ENCODE data around the gene AKT2. TPM values are rescaled to one million over a fixed set of nuclear protein-coding genes. Genes with fewer than 3 reads are reported as not detected.
A peak's percentile ranks its signal among the peaks of the same experiment; 100 is the strongest.

The AKT2 gene
- total and polyA plus RNA-seq, 3 donors from 2014 or later: 154 to 229 (median 195) TPM

DNA sequence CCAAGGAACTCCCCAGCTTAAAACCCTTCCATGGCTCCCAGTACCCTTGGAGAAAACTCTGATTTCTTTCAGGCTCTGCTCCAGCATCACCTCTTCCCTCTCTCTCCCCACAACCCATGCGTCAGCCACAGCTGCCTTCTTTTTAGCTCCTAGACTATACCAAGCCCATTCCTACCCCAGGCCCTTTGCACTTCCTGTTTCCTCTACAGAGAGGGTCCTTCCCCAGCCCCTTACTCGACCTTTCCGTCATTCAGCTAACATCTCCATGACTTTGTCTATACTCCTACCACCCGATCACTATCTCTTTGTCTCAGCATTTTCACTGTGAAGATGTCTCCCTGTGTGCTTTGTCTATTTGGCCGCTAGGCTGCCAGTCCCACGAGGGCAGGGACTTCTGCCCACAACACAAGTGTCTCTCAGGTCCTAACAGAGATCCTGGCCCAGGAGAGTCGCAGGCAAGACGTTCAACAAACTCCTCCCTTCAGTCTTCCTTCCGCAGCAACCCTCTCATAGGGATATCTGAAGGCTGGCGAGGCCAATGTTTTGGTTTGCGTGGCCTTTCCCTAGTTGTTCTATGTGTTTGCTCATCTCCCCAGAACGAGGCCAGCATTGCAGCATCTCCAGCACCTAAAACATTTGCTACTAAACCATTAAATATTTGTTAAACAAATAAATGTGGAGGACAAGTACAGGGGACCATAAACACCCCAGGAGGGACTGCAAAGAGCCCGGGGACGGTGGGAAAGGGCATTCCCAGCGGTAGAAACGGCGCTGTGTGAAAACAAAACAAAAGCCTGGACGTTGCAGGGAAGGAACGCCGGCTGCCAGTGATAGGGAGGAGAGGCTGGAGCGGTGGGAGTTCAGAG, 59.5 kb downstream of the AKT2 start:
- no peaks in the 10 kb centered on the region for H3K36me3 ChIP-seq (ENCODE audit: low read depth, missing control alignments)
- peak overlapping the region; percentile 21 to 45 for H3K4me3 ChIP-seq
- WGBS, 2 donors: 16 to 19% methylated on average over 21 of the region's 21 CpGs
- H3K4me1 ChIP-seq: peaks cover 11% of the 10 kb centered on the region
- no peaks in the 10 kb centered on the region for H3K27me3 ChIP-seq
- TF ChIP-seq POLR2A (IDR thresholded peaks at IDR 0.05) (no peak), CTCF (IDR thresholded peaks at IDR 0.05) (no peak)
- H3K9me3 ChIP-seq: no peaks in the 10 kb centered on the region
- intact Hi-C loops (cut with DNase I; ENCODE audit: low total_unique reads): no loop called here
- H3K27ac ChIP-seq: no peak overlapping the region
- no peak for DNase-seq

DNA sequence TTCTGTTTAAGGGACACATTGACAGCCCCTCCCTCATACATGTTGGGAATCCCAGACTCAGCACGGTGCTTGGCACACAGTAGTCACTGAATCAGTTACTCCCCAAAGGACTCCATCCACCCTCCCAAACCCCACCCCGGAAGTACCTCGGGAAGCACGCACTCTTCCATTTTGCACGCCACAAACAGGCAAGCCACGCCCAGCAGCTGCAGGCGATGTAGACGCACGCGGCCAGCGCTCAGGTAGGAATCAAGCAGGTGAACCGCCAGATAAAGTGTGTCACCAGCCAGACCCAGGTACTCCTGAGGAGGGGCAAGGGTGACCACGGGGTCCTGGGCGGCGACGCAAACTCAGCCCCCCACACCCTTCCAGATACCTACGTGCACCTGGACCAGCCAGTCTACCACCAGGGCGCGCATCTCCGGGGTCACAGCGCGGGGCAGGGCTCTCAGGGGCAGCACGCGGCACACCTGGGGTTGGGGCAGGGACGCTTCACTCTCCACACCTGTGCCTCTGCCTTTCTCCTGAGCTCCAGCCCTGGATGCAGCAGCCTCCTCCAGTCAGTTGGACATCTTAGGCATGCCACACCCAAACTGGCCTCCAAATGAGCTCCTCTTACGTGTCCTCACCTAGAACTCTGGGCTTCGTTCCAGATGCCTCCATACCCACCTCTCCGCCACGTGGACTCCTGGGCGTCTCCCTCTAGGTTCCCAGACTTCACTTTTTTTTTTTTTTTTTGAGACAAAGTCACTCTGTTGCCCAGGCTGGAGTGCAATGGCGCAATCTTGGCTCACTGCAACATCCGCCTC, 60.6 kb downstream of the AKT2 start:
- Histone ChIP-seq H3K9me3 (no peaks in the 10 kb centered on the region), H3K27ac (no peak overlapping the region), H3K27me3 (no peaks in the 10 kb centered on the region), H3K36me3 (ENCODE audit: low read depth, missing control alignments) (no peaks in the 10 kb centered on the region), H3K4me1 (peaks cover 11% of the 10 kb centered on the region), H3K4me3 (no peak overlapping the region)
- TF ChIP-seq POLR2A (IDR thresholded peaks at IDR 0.05) (no peak), CTCF (IDR thresholded peaks at IDR 0.05) (no peak)
- 64 to 67% methylated on average over 23 to 32 of the region's 32 CpGs for WGBS, 2 donors
- no peak for DNase-seq
- intact Hi-C loops (cut with DNase I; ENCODE audit: low total_unique reads): no loop called here

DNA sequence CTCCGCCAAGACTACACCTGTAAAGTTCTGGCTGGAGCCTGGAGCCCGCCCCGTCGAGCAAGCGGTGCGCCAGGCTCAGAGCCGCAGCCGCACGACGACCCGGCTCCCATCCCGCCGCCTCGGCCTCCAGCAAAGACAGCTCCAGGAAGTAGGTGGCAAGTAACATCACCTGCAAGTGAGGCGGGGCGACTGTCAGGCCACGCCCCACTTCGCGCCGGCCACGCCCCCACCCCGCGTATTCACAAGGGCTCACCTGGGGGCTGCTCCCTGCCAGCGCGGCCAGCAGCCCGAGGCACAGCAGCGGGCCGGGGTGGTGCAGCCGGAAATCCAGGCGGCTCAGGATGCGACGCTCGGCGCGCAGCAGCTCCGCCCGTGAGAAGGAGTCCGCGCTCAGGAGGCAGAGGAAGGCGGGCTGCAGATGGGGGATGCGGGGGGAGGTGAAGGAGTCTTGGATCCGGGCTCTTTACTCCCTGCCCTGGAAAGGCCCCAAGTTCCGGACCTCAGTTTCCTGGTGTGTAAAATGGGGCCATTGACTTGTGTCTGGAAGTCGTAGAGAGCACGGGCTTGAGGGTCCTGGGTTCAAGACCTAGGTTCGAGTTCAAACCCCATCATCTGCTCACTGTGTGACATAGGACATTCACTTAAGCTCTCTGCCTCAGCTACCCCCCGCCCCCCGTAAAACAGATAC, 61.9 kb downstream of the AKT2 start:
- H3K27ac ChIP-seq: no peak overlapping the region
- peak overlapping the region in 1 of 2 donors; percentile 20 for H3K4me3 ChIP-seq
- DNase-seq: peak; percentile 37
- H3K4me1 ChIP-seq: peaks cover 11% of the 10 kb centered on the region
- TF ChIP-seq CTCF (IDR thresholded peaks at IDR 0.05) (no peak), POLR2A (IDR thresholded peaks at IDR 0.05) (no peak)
- 18 to 45% methylated on average over 31 to 42 of the region's 48 CpGs for WGBS, 2 donors
- H3K9me3 ChIP-seq: no peaks in the 10 kb centered on the region
- H3K36me3 ChIP-seq (ENCODE audit: low read depth, missing control alignments): no peaks in the 10 kb centered on the region
- intact Hi-C loops (cut with DNase I; ENCODE audit: low total_unique reads): no loop called here
- no peaks in the 10 kb centered on the region for H3K27me3 ChIP-seq

- H3K9me3 ChIP-seq: no peaks in the 10 kb centered on the region
- intact Hi-C loops (cut with DNase I; ENCODE audit: low total_unique reads): no loop called here
- peaks cover 11% of the 10 kb centered on the region for H3K4me1 ChIP-seq
- peak overlapping the region; percentile 10 to 22 for H3K4me3 ChIP-seq
- TF ChIP-seq POLR2A (IDR thresholded peaks at IDR 0.05) (no peak), CTCF (IDR thresholded peaks at IDR 0.05) (peak; percentile 97 to 99 (median 97))
- DNase-seq: peak; percentile 89
- no peak overlapping the region for H3K27ac ChIP-seq
- H3K36me3 ChIP-seq (ENCODE audit: low read depth, missing control alignments): no peaks in the 10 kb centered on the region
- H3K27me3 ChIP-seq: no peaks in the 10 kb centered on the region
- WGBS, 2 donors: 44 to 48% methylated on average over 36 to 41 of the region's 41 CpGs
These were observed 63.1 kb downstream of the AKT2 start for GRCh38 chr19:40221858-40222619.
